Stomach (tissue), 9 donors: ENCODE measurements around the gene IBA57. TPM values are rescaled to one million over a fixed set of nuclear protein-coding genes. Genes with fewer than 3 reads are reported as not detected.
A peak's percentile ranks its signal among the peaks of the same experiment; 100 is the strongest.

Experiments
- DNase-seq, 2 donors: peaks; one replicate each; pipeline versions ENCODE4 v3.0.0 to v3.0.0-alpha.2; 2013 to 2019
- H3K27ac ChIP-seq, 5 donors: fragments of 200-600 bp in 4 of 5; sonication (generic) in 4 of 5; one replicate each; pipeline ENCODE4 v1.5.1; 2013 to 2019; ENCODE audit warnings: mild to moderate bottlenecking in 1 of 5, moderate library complexity in 1 of 5
- H3K27me3 ChIP-seq, 3 donors: fragments of 200-600 bp; sonication (generic); one replicate each; pipeline ENCODE4 v1.5.1; 2017 to 2019; ENCODE audit warnings: mixed run types in 1 of 3
- H3K36me3 ChIP-seq, 4 donors: fragments of 200-600 bp; sonication (generic); 1 replicate in 3 of 4; 2 replicates in 1 of 4; pipeline ENCODE4 v1.5.1; 2016 to 2019
- H3K4me1 ChIP-seq, 4 donors: fragments of 200-600 bp; sonication (generic); one replicate each; pipeline ENCODE4 v1.5.1; 2016 to 2019
- H3K4me3 ChIP-seq, 4 donors: fragments of 200-600 bp; sonication (generic) in 3 of 4; one replicate each; pipeline ENCODE4 v1.5.1; 2016 to 2019; ENCODE audit warnings: mild to moderate bottlenecking in 1 of 4
- H3K9me3 ChIP-seq, 4 donors: fragments of 200-600 bp; sonication (generic); one replicate each; pipeline ENCODE4 v1.5.1; 2016 to 2019
- EP300 ChIP-seq: sonication (generic); formaldehyde crosslinking; IDR thresholded peaks from one replicate; pipeline ENCODE4 v1.6.1; 2017; ENCODE audit warnings: antibody characterized with exemption
- POLR2A ChIP-seq, 4 donors: fragments of 450-650 bp; IDR thresholded peaks; one replicate each; pipeline ENCODE4 v1.6.1; 2016; ENCODE audit warnings: antibody characterized with exemption in 4 of 4, control low read depth in 2 of 4, mild to moderate bottlenecking in 1 of 4, moderate library complexity in 1 of 4
- POLR2AphosphoS5 ChIP-seq, 3 donors: sonication (generic); formaldehyde crosslinking; IDR thresholded peaks; one replicate each; pipeline ENCODE4 v1.6.1; 2016; ENCODE audit warnings: antibody characterized with exemption in 3 of 3
- WGBS, 5 donors: extraction: QIAGEN DNeasy Blood & Tissue Kit in 3 of 5; methylation state at CpG; one replicate each; pipeline versions ENCODE4 v1.1.5 to v1.1.7; 2013 to 2018; 5-methylcytosine and 5-hydroxymethylcytosine counted together
- intact Hi-C: fragments of 100-400 bp; cut with DNase I; formaldehyde crosslinking; loops from one replicate; pipeline ENCODE4 v1.15.1; 2023; ENCODE audit warnings: low total_unique reads
- polyA plus RNA-seq, 3 donors: library from polyadenylated mRNA; stranded (reverse); fragments of 200-250 nt; gene quantifications; one replicate each; pipeline ENCODE4 v1.2.3, GENCODE V29; 2013
- small RNA-seq, 4 donors: library from RNA; depleted of rRNA; stranded (forward); fragments of <200 nt; gene quantifications; one replicate each; pipeline ENCODE3, GENCODE V24; 2016
- total RNA-seq, 5 donors: library from RNA; depleted of rRNA; stranded (reverse); fragments of >200 nt; gene quantifications; one replicate each; pipeline versions ENCODE4 v1.1.0 to v1.2.3, GENCODE V29; 2014 to 2016
- TF ChIP-seq, protein P1 (sequence below), 7 experiments: fragments of 450-650 bp in 4 of 7; fragments of 200-600 bp in 3 of 7; sonication (generic) in 3 of 7; IDR thresholded peaks; one replicate each; pipeline ENCODE4 v1.5.1; 2016 to 2019; ENCODE audit warnings: antibody characterized with exemption in 7 of 7, control low read depth in 2 of 7, mild to moderate bottlenecking in 1 of 7
- donor health status: healthy with polysubstance abuse.
- donor health status: Bipolar disorder and iron deficiency.
- donor health status: healthy.

The IBA57 gene
- total and polyA plus RNA-seq, 8 donors: 1.2 to 6.1 (median 4.3) TPM

DNA sequence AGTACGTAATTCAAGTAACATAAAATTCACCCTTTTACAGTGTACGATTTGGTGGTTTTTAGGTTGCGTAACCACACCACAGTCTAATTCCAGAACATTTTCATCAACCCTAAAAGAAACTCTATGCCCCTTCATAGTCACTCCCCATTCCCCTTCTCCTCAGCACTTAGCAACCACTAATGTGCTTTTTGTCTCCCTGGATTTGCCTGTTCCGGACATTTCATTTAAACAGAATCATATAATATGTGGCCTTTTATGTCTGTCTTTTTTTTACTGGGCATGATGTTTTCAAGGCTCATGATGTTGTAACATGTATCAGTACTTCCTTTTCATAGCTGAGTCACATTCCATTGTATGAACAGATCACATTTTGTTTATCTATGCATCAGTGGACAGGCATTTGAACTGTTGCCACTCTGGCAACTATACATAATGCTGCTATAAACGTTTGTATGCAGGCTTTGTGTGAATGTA, 63.0 kb downstream of the IBA57 start:
- TF ChIP-seq, protein P1, sequence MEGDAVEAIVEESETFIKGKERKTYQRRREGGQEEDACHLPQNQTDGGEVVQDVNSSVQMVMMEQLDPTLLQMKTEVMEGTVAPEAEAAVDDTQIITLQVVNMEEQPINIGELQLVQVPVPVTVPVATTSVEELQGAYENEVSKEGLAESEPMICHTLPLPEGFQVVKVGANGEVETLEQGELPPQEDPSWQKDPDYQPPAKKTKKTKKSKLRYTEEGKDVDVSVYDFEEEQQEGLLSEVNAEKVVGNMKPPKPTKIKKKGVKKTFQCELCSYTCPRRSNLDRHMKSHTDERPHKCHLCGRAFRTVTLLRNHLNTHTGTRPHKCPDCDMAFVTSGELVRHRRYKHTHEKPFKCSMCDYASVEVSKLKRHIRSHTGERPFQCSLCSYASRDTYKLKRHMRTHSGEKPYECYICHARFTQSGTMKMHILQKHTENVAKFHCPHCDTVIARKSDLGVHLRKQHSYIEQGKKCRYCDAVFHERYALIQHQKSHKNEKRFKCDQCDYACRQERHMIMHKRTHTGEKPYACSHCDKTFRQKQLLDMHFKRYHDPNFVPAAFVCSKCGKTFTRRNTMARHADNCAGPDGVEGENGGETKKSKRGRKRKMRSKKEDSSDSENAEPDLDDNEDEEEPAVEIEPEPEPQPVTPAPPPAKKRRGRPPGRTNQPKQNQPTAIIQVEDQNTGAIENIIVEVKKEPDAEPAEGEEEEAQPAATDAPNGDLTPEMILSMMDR (IDR thresholded peaks at IDR 0.05): no peak
- TF ChIP-seq EP300 (no peak), POLR2AphosphoS5 (IDR thresholded peaks at IDR 0.05) (no peak), POLR2A (IDR thresholded peaks at IDR 0.05) (no peak)
- peaks cover 3 to 52% (median 10%) of the 10 kb centered on the region in 4 donors for H3K36me3 ChIP-seq
- no peak overlapping the region for H3K4me3 ChIP-seq
- peaks cover 7 to 29% (median 18%) of the 10 kb centered on the region in 4 donors for H3K9me3 ChIP-seq
- WGBS, 5 donors: 49 to 78% (median 69%) methylated on average over 5 of the region's 5 CpGs
- peak overlapping the region in 1 of 5 donors; percentile 56 for H3K27ac ChIP-seq
- H3K27me3 ChIP-seq: no peaks in the 10 kb centered on the region
- no peak for DNase-seq
- intact Hi-C loops: no loop called here
- peaks cover 0 to 9% (median 0%) of the 10 kb centered on the region in 4 donors for H3K4me1 ChIP-seq

DNA sequence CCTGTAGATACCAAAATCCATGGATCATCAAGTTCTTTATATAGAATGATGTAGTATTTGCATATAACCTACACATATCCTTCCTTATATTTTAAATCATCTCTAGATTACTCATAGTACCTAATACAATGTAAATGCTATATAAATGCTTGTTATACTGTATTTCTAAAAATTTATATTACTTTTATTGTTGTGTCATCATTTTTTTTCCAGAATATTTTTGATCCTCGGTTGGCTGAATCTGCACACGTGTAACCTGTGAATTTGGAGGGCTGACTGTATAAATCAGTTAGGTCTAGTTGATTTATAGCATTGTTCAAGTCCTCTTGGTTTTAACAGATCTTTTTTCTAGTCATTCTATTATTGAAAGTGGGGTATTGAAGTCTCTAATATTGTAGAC, 65.6 kb downstream of the IBA57 start:
- DNase-seq: no peak
- Histone ChIP-seq H3K27me3 (no peaks in the 10 kb centered on the region), H3K27ac (no peak overlapping the region), H3K4me3 (no peak overlapping the region), H3K36me3 (peaks cover 0 to 29% (median 0%) of the 10 kb centered on the region in 4 donors), H3K4me1 (peaks cover 0 to 9% (median 0%) of the 10 kb centered on the region in 4 donors), H3K9me3 (peaks cover 0 to 7% (median 0%) of the 10 kb centered on the region in 4 donors)
- TF ChIP-seq, protein P1 (IDR thresholded peaks at IDR 0.05): no peak
- no peak for TF ChIP-seq EP300
- no peak for TF ChIP-seq POLR2AphosphoS5 (IDR thresholded peaks at IDR 0.05)
- no peak for TF ChIP-seq POLR2A (IDR thresholded peaks at IDR 0.05)
- intact Hi-C loops: no loop called here
- 89 to 94% (median 92%) methylated on average over 2 of the region's 2 CpGs for WGBS, 5 donors

Small RNAs within 50 kb of the gene (small RNA-seq; reads per million reads assigned to genes)
- gene AL359510.1: 0 reads per million in 4 donors

Other genes with a start within 250 kb of the IBA57 start
- 10 to 100 TPM in 1 of 5 donors, 1 to 10 TPM in 4; 1.7 to 22.2 (median 4.3) TPM for gene WNT9A, start 217.9 kb upstream of the IBA57 start, total RNA-seq
- gene WNT9A, start 217.9 kb upstream of the IBA57 start, polyA plus RNA-seq: 1 to 10 TPM; 1.1 to 2.0 (median 1.1) TPM
- gene WNT3A, start 158.8 kb upstream of the IBA57 start, total RNA-seq: not detected
- under 1 TPM in 2 of 3 donors, not detected in 1; 0.31 to 0.90 TPM for gene WNT3A, start 158.8 kb upstream of the IBA57 start, polyA plus RNA-seq
- 100 to 1,000 TPM; 111 to 289 (median 131) TPM for gene ARF1, start 83.1 kb upstream of the IBA57 start, total RNA-seq
- gene ARF1, start 83.1 kb upstream of the IBA57 start, polyA plus RNA-seq: 100 to 1,000 TPM; 230 to 310 (median 271) TPM
- 10 to 100 TPM in 2 of 5 donors, 1 to 10 TPM in 2, under 1 TPM in 1; 0.58 to 94.7 (median 5.0) TPM for gene C1orf35, start 62.5 kb upstream of the IBA57 start, total RNA-seq
- gene C1orf35, start 62.5 kb upstream of the IBA57 start, polyA plus RNA-seq: 10 to 100 TPM; 12.8 to 30.5 (median 20.0) TPM
- gene MRPL55, start 56.5 kb upstream of the IBA57 start, total RNA-seq: 100 to 1,000 TPM in 1 of 5 donors, 10 to 100 TPM in 4; 18.7 to 101 (median 77.4) TPM
- 100 to 1,000 TPM; 136 to 158 (median 156) TPM for gene MRPL55, start 56.5 kb upstream of the IBA57 start, polyA plus RNA-seq
- 100 to 1,000 TPM; 179 to 326 (median 230) TPM for gene GUK1, start 25.5 kb upstream of the IBA57 start, total RNA-seq
- gene GUK1, start 25.5 kb upstream of the IBA57 start, polyA plus RNA-seq: 100 to 1,000 TPM; 457 to 613 (median 592) TPM
- 10 to 100 TPM in 1 of 5 donors, 1 to 10 TPM in 2, not detected in 2; 1.3 to 26.6 (median 1.7) TPM for gene GJC2, start 15.9 kb upstream of the IBA57 start, total RNA-seq
- 1 to 10 TPM in 1 of 3 donors, under 1 TPM in 2; 0.46 to 1.8 (median 0.87) TPM for gene GJC2, start 15.9 kb upstream of the IBA57 start, polyA plus RNA-seq
- gene OBSCN, start 42.2 kb downstream of the IBA57 start, total RNA-seq: 100 to 1,000 TPM in 1 of 5 donors, 10 to 100 TPM in 4; 24.6 to 111 (median 39.1) TPM
- gene OBSCN, start 42.2 kb downstream of the IBA57 start, polyA plus RNA-seq: 10 to 100 TPM in 1 of 3 donors, 1 to 10 TPM in 2; 7.2 to 19.7 (median 7.7) TPM
- gene TRIM11, start 241.0 kb downstream of the IBA57 start, total RNA-seq: 100 to 1,000 TPM in 1 of 5 donors, 10 to 100 TPM in 3, 1 to 10 TPM in 1; 7.1 to 163 (median 23.9) TPM
- 10 to 100 TPM in 2 of 3 donors, 1 to 10 TPM in 1; 9.4 to 15.7 (median 10.8) TPM for gene TRIM11, start 241.0 kb downstream of the IBA57 start, polyA plus RNA-seq